GM19240 (cell line): ENCODE measurements around the gene VMAC.

ENCODE experiments used
- DNase-seq: peaks from one replicate; pipeline ENCODE4 v3.0.0; 2011; ENCODE audit warnings: low spot score; ENCODE audit not compliant: insufficient read length

Gene VMAC

GRCh38 chr19:5951338-5951861 lies 46.7 kb downstream of the VMAC start:
- no peak for DNase-seq

- DNase-seq: no peak
These were observed 47.7 kb downstream of the VMAC start for GRCh38 chr19:5952193-5953029.

- DNase-seq: no peak
These were observed 48.4 kb downstream of the VMAC start for GRCh38 chr19:5953030-5953589.

GRCh38 chr19:5953680-5954213 lies 49.1 kb downstream of the VMAC start:
- DNase-seq: no peak

GRCh38 chr19:5954293-5954692 lies 49.6 kb downstream of the VMAC start:
- DNase-seq: no peak

- no peak for DNase-seq
These were observed 50.9 kb downstream of the VMAC start for GRCh38 chr19:5955636-5955935.

GRCh38 chr19:5956323-5956722 lies 51.7 kb downstream of the VMAC start:
- no peak for DNase-seq

GRCh38 chr19:5956728-5957127 lies 52.1 kb downstream of the VMAC start:
- no peak for DNase-seq

- no peak for DNase-seq
These were observed 52.5 kb downstream of the VMAC start for GRCh38 chr19:5957170-5957569.

GRCh38 chr19:5958074-5958850 lies 53.6 kb downstream of the VMAC start:
- no peak for DNase-seq

- DNase-seq: no peak
These were observed 54.1 kb downstream of the VMAC start for GRCh38 chr19:5958851-5959122.

- no peak for DNase-seq
These were observed 54.8 kb downstream of the VMAC start for GRCh38 chr19:5959260-5960004.
